ENCODE results near the gene KLK11.

DNA sequence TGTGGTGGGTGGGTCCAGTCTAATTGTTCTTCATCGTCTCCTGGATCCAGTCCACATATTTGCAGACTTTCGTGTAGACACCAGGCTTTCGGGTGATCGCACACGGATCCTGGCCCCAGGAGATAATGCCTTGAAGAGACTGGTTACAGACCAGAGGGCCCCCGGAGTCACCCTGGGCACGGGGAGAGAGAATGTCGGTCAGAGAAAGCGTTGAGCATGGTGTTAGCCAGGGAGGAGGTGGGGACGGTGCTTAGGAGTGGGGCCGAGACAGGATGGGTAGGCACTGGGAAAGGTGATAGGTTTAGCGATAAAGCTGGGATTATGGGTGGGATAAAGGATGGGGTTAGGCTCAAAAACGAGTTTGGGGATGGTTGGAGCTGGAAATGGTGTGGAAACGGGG is 3.9 kb downstream of the KLK11 start:
- no peak for TF ChIP-seq POLR2A (IDR thresholded peaks at IDR 0.05)
- TF ChIP-seq, protein P1, sequence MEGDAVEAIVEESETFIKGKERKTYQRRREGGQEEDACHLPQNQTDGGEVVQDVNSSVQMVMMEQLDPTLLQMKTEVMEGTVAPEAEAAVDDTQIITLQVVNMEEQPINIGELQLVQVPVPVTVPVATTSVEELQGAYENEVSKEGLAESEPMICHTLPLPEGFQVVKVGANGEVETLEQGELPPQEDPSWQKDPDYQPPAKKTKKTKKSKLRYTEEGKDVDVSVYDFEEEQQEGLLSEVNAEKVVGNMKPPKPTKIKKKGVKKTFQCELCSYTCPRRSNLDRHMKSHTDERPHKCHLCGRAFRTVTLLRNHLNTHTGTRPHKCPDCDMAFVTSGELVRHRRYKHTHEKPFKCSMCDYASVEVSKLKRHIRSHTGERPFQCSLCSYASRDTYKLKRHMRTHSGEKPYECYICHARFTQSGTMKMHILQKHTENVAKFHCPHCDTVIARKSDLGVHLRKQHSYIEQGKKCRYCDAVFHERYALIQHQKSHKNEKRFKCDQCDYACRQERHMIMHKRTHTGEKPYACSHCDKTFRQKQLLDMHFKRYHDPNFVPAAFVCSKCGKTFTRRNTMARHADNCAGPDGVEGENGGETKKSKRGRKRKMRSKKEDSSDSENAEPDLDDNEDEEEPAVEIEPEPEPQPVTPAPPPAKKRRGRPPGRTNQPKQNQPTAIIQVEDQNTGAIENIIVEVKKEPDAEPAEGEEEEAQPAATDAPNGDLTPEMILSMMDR (IDR thresholded peaks at IDR 0.05 in 8 of 11, conservative IDR thresholded peaks at IDR 0.05 in 3 of 11) = no peak
- no peak for TF ChIP-seq POLR2AphosphoS5 (IDR thresholded peaks at IDR 0.05)
